NB4 (cell line): ENCODE measurements around the gene SF3A1.

Experiments
- DNase-seq: peaks from one replicate; pipeline ENCODE4 v3.0.0; 2010; ENCODE audit warnings: low read depth
- H3K4me3 ChIP-seq: one replicate; pipeline ENCODE4 v1.5.1; 2011; ENCODE audit warnings: mild to moderate bottlenecking, low read depth, low read length, moderate library complexity
- CTCF ChIP-seq: IDR thresholded peaks from one replicate; pipeline ENCODE4 v1.5.1; 2012; ENCODE audit warnings: low read depth, low read length
- MAX ChIP-seq: IDR thresholded peaks from 2 replicates; pipeline ENCODE4 v1.6.1; 2011; ENCODE audit warnings: low read depth, low read length
- MYC ChIP-seq: IDR thresholded peaks from 2 replicates; pipeline ENCODE4 v1.6.1; 2011; ENCODE audit warnings: low read depth, low read length
- POLR2A ChIP-seq: IDR thresholded peaks from 2 replicates; pipeline ENCODE4 v1.6.1; 2011; ENCODE audit warnings: mild to moderate bottlenecking; ENCODE audit not compliant: insufficient read length; ENCODE audit errors: extremely low read depth

SF3A1 gene

GRCh38 chr22:30357236-30357570, 509 bp upstream of the SF3A1 start:
- peak overlapping the region; percentile 98 for H3K4me3 ChIP-seq
- DNase-seq: no peak
- TF ChIP-seq MYC: no peak
- no peak for TF ChIP-seq CTCF
- no peak for TF ChIP-seq POLR2A
- no peak for TF ChIP-seq MAX

GRCh38 chr22:30354644-30355043, 2.0 kb downstream of the SF3A1 start:
- no peak overlapping the region for H3K4me3 ChIP-seq
- no peak for DNase-seq
- TF ChIP-seq POLR2A: no peak
- TF ChIP-seq MYC: no peak
- no peak for TF ChIP-seq CTCF
- no peak for TF ChIP-seq MAX

GRCh38 chr22:30351226-30351625, 5.5 kb downstream of the SF3A1 start:
- TF ChIP-seq MYC (no peak), MAX (no peak), POLR2A (no peak), CTCF (no peak)
- no peak overlapping the region for H3K4me3 ChIP-seq

GRCh38 chr22:30348809-30349208, 7.9 kb downstream of the SF3A1 start:
- H3K4me3 ChIP-seq: no peak overlapping the region
- TF ChIP-seq MYC (no peak), CTCF (no peak), MAX (no peak), POLR2A (no peak)
- no peak for DNase-seq

More at GRCh38 chr22:30351226-30351625, 5.5 kb downstream of the SF3A1 start:
- no peak for DNase-seq

GRCh38 chr22:30348404-30348803, 8.3 kb downstream of the SF3A1 start:
- no peak overlapping the region for H3K4me3 ChIP-seq
- TF ChIP-seq POLR2A (no peak), CTCF (no peak), MYC (no peak), MAX (no peak)
- DNase-seq: no peak

- no peak overlapping the region for H3K4me3 ChIP-seq
Measured at GRCh38 chr22:30347255-30347892, 9.3 kb downstream of the SF3A1 start.

More at GRCh38 chr22:30347255-30347892, 9.3 kb downstream of the SF3A1 start:
- TF ChIP-seq POLR2A: no peak
- TF ChIP-seq CTCF: no peak
- no peak for TF ChIP-seq MYC
- no peak for TF ChIP-seq MAX
- DNase-seq: no peak
